GM12892 (cell line): ENCODE data around the gene ZNF579.

ENCODE experiments used
- POLR2A ChIP-seq: IDR thresholded peaks from 2 replicates; pipeline ENCODE4 v1.6.1; 2011; ENCODE audit warnings: low read depth, low read length, control low read depth
- TAF1 ChIP-seq: IDR thresholded peaks from 2 replicates; pipeline ENCODE4 v1.6.1; 2011; ENCODE audit warnings: low read depth, mild to moderate bottlenecking, control low read depth, low read length, borderline replicate concordance

DNA sequence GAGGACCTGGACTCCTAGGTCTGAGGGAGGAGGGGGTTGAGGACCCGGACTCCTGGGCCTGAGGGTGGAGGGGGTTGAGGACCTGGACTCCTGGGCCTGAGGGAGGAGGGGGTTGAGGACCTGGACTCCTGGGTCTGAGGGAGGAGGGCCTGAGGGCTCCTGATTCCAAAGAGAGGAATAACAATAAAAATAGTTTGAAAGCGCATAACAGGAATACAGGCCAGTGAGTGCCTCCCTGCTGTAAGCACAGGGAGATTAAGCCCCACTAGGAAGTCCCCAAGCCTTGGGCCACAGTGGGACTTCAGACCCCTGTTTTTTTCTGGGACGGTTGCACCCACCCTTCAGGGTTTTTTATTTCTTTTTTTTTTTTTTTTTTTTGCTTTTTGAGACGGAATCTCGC lies 42.5 kb downstream of the ZNF579 start:
- no peak for TF ChIP-seq TAF1
- TF ChIP-seq POLR2A, result no peak
